Measurements from ENCODE around the gene MAOB.

Gene MAOB

GRCh38 chrX:43860646-43861370, 21.4 kb downstream of the MAOB start:
- peak; percentile 35 for DNase-seq

GRCh38 chrX:43853225-43853828, 28.9 kb downstream of the MAOB start:
- DNase-seq: no peak

GRCh38 chrX:43850629-43851028, 31.6 kb downstream of the MAOB start:
- no peak for DNase-seq

- no peak for DNase-seq
These were observed 33.1 kb downstream of the MAOB start for GRCh38 chrX:43849173-43849572.

- no peak for DNase-seq
These were observed 34.9 kb downstream of the MAOB start for GRCh38 chrX:43847352-43847751.

GRCh38 chrX:43846558-43846957, 35.7 kb downstream of the MAOB start:
- DNase-seq: no peak

- DNase-seq: no peak
These were observed 36.5 kb downstream of the MAOB start for GRCh38 chrX:43845776-43846175.

- no peak for DNase-seq
These were observed 42.0 kb downstream of the MAOB start for GRCh38 chrX:43840265-43840664.

- DNase-seq: no peak
These were observed 45.6 kb downstream of the MAOB start for GRCh38 chrX:43836435-43837184.

GRCh38 chrX:43835559-43835958, 46.7 kb downstream of the MAOB start:
- no peak for DNase-seq

GRCh38 chrX:43827791-43828190, 54.5 kb downstream of the MAOB start:
- DNase-seq: no peak

- DNase-seq: peak; percentile 9
These were observed 60.2 kb downstream of the MAOB start for GRCh38 chrX:43822014-43822413.

GRCh38 chrX:43817444-43817843, 64.8 kb downstream of the MAOB start:
- DNase-seq: no peak

GRCh38 chrX:43815209-43815608, 67.0 kb downstream of the MAOB start:
- no peak for DNase-seq

- DNase-seq: no peak
These were observed 68.4 kb downstream of the MAOB start for GRCh38 chrX:43813898-43814297.

GRCh38 chrX:43813319-43813718, 68.9 kb downstream of the MAOB start:
- no peak for DNase-seq

GRCh38 chrX:43809463-43809862, 72.8 kb downstream of the MAOB start:
- peak; percentile 6 for DNase-seq

GRCh38 chrX:43808231-43808630, 74.0 kb downstream of the MAOB start:
- DNase-seq: no peak

- DNase-seq: no peak
These were observed 76.7 kb downstream of the MAOB start for GRCh38 chrX:43805579-43805978.

GRCh38 chrX:43804021-43804420, 78.2 kb downstream of the MAOB start:
- no peak for DNase-seq

GRCh38 chrX:43785930-43786591, 96.2 kb downstream of the MAOB start:
- DNase-seq: no peak

GRCh38 chrX:43758044-43758443, 124.2 kb downstream of the MAOB start:
- no peak for DNase-seq

- DNase-seq: no peak
These were observed 126.2 kb downstream of the MAOB start for GRCh38 chrX:43756076-43756475.

- no peak for DNase-seq
These were observed 128.6 kb downstream of the MAOB start for GRCh38 chrX:43753637-43754036.
